ENCODE data around the gene ANGPT4.
"Not testable (repeated sequence)": the region's sequence is repeated elsewhere in the genome, so short reads cannot be mapped to it uniquely, and the experiment has no call there.

ANGPT4 gene

GRCh38 chr20:844473-845225 lies 71.5 kb downstream of the ANGPT4 start:
- peak; percentile 95 for DNase-seq (ENCODE audit: low spot score)

- no peak for DNase-seq (ENCODE audit: low spot score)
These were observed 72.2 kb downstream of the ANGPT4 start for GRCh38 chr20:843912-844311.

GRCh38 chr20:842547-842940 lies 73.6 kb downstream of the ANGPT4 start:
- no peak for DNase-seq (ENCODE audit: low spot score)

- no peak for DNase-seq (ENCODE audit: low spot score)
These were observed 74.3 kb downstream of the ANGPT4 start for GRCh38 chr20:841568-842546.

- DNase-seq (ENCODE audit: low spot score): no peak
These were observed 75.1 kb downstream of the ANGPT4 start for GRCh38 chr20:840858-841567.

GRCh38 chr20:840503-840857 lies 75.7 kb downstream of the ANGPT4 start:
- DNase-seq (ENCODE audit: low spot score): no peak

GRCh38 chr20:839626-840025 lies 76.5 kb downstream of the ANGPT4 start:
- no peak for DNase-seq (ENCODE audit: low spot score)

GRCh38 chr20:839015-839414 lies 77.1 kb downstream of the ANGPT4 start:
- DNase-seq (ENCODE audit: low spot score): no peak

GRCh38 chr20:836190-836589 lies 79.9 kb downstream of the ANGPT4 start:
- no peak for DNase-seq (ENCODE audit: low spot score)

GRCh38 chr20:835608-836045 lies 80.5 kb downstream of the ANGPT4 start:
- no peak for DNase-seq (ENCODE audit: low spot score)

- no peak for DNase-seq (ENCODE audit: low spot score)
These were observed 81.9 kb downstream of the ANGPT4 start for GRCh38 chr20:834151-834746.

- DNase-seq (ENCODE audit: low spot score): peak; percentile 93
These were observed 82.5 kb downstream of the ANGPT4 start, which contains the start of gene FAM110A for GRCh38 chr20:833450-834150. Gene FAM110A, plus strand, starts transcription at chr20:833715. Its CDS starts 11,090 bp downstream, at chr20:844805.

- no peak for DNase-seq (ENCODE audit: low spot score)
These were observed 83.0 kb downstream of the ANGPT4 start for GRCh38 chr20:833121-833449.

GRCh38 chr20:831956-832355 lies 84.2 kb downstream of the ANGPT4 start:
- no peak for DNase-seq (ENCODE audit: low spot score)

GRCh38 chr20:831251-831650 lies 84.9 kb downstream of the ANGPT4 start:
- no peak for DNase-seq (ENCODE audit: low spot score)

GRCh38 chr20:830011-830521 lies 86.1 kb downstream of the ANGPT4 start:
- no peak for DNase-seq (ENCODE audit: low spot score)

GRCh38 chr20:829551-829950 lies 86.6 kb downstream of the ANGPT4 start:
- no peak for DNase-seq (ENCODE audit: low spot score)

- no peak for DNase-seq (ENCODE audit: low spot score)
These were observed 87.1 kb downstream of the ANGPT4 start for GRCh38 chr20:828987-829386.

GRCh38 chr20:827981-828380 lies 88.2 kb downstream of the ANGPT4 start:
- not testable (repeated sequence) for DNase-seq (ENCODE audit: low spot score)

- DNase-seq (ENCODE audit: low spot score): no peak
These were observed 89.3 kb downstream of the ANGPT4 start for GRCh38 chr20:826695-827323.
